ENCODE results near the gene RBM28. TPM values are rescaled to one million over a fixed set of nuclear protein-coding genes. Genes with fewer than 3 reads are reported as not detected.

The RBM28 gene
- polyA plus RNA-seq, 6 donors from 2014 or later: 0.03 to 10.2 (median 5.5) TPM

GRCh38 chr7:128351296-128352152 is 7.8 kb upstream of the RBM28 start:
- H3K4me3 Mint-ChIP-seq: peak overlapping the region in 4 of 8 donors; percentile 25 to 67 (median 56)
- H3K9me3 Mint-ChIP-seq: no peaks in the 10 kb centered on the region
- H3K27me3 Mint-ChIP-seq: peaks cover 42 to 72% (median 67%) of the 10 kb centered on the region in 3 donors
- H3K27ac Mint-ChIP-seq: no peak overlapping the region
- ATAC-seq (ENCODE audit: low read depth in 2 of 2): peak; percentile 45 to 47
- H3K36me3 Mint-ChIP-seq: peaks cover 0 to 10% of the 10 kb centered on the region in 2 donors
- no peak for DNase-seq
- peaks cover 3 to 5% (median 4%) of the 10 kb centered on the region in 3 donors for H3K4me1 Mint-ChIP-seq

GRCh38 chr7:128350708-128351295 is 7.1 kb upstream of the RBM28 start:
- Mint-ChIP-seq H3K27ac (no peak overlapping the region), H3K9me3 (no peaks in the 10 kb centered on the region), H3K36me3 (peaks cover 0 to 10% of the 10 kb centered on the region in 2 donors), H3K4me3 (peak overlapping the region in 7 of 8 donors; percentile 20 to 80 (median 61)), H3K27me3 (peaks cover 41 to 68% (median 64%) of the 10 kb centered on the region in 3 donors), H3K4me1 (peaks cover 3 to 5% (median 4%) of the 10 kb centered on the region in 3 donors)
- ATAC-seq (ENCODE audit: low read depth in 2 of 2) (no peak), DNase-seq (no peak)

GRCh38 chr7:128349466-128349825 is 5.7 kb upstream of the RBM28 start:
- no peaks in the 10 kb centered on the region for H3K9me3 Mint-ChIP-seq
- H3K36me3 Mint-ChIP-seq: peaks cover 0 to 10% of the 10 kb centered on the region in 2 donors
- no peak for DNase-seq
- H3K27me3 Mint-ChIP-seq: peaks cover 33 to 58% (median 56%) of the 10 kb centered on the region in 3 donors
- peak overlapping the region in 3 of 8 donors; percentile 57 to 74 (median 69) for H3K4me3 Mint-ChIP-seq
- H3K27ac Mint-ChIP-seq: no peak overlapping the region
- ATAC-seq (ENCODE audit: low read depth in 2 of 2): no peak
- H3K4me1 Mint-ChIP-seq: peaks cover 3 to 5% (median 4%) of the 10 kb centered on the region in 3 donors

GRCh38 chr7:128347647-128348097 is 4.0 kb upstream of the RBM28 start:
- Mint-ChIP-seq H3K36me3 (peaks cover 0 to under 1% of the 10 kb centered on the region in 2 donors), H3K27me3 (peaks cover 19 to 41% (median 38%) of the 10 kb centered on the region in 3 donors), H3K27ac (peak overlapping the region in 1 of 6 donors; percentile 50), H3K4me3 (peak overlapping the region in 1 of 8 donors; percentile 55), H3K4me1 (peaks cover 5 to 11% (median 6%) of the 10 kb centered on the region in 3 donors), H3K9me3 (no peaks in the 10 kb centered on the region)
- DNase-seq: no peak
- ATAC-seq (ENCODE audit: low read depth in 2 of 2): no peak

GRCh38 chr7:128344431-128344774 is 695 bp upstream of the RBM28 start:
- Mint-ChIP-seq H3K27me3 (peaks cover 13 to 22% (median 21%) of the 10 kb centered on the region in 3 donors), H3K36me3 (no peaks in the 10 kb centered on the region), H3K9me3 (no peaks in the 10 kb centered on the region), H3K4me1 (peaks cover 9 to 33% (median 15%) of the 10 kb centered on the region in 3 donors), H3K4me3 (peak overlapping the region in 5 of 8 donors; percentile 47 to 99 (median 68)), H3K27ac (no peak overlapping the region)
- no peak for DNase-seq
- no peak for ATAC-seq (ENCODE audit: low read depth in 2 of 2)

GRCh38 chr7:128341733-128342132 is 2.0 kb downstream of the RBM28 start:
- no peaks in the 10 kb centered on the region for H3K27me3 Mint-ChIP-seq
- peaks cover 6 to 7% of the 10 kb centered on the region in 2 donors for H3K36me3 Mint-ChIP-seq
- H3K4me1 Mint-ChIP-seq: peaks cover 9 to 33% (median 15%) of the 10 kb centered on the region in 3 donors
- no peak overlapping the region for H3K27ac Mint-ChIP-seq
- peak overlapping the region in 5 of 8 donors; percentile 94 to 99 (median 97) for H3K4me3 Mint-ChIP-seq
- DNase-seq (no peak), ATAC-seq (ENCODE audit: low read depth in 2 of 2) (no peak)
- no peaks in the 10 kb centered on the region for H3K9me3 Mint-ChIP-seq

GRCh38 chr7:128335730-128336129 is 8.0 kb downstream of the RBM28 start:
- ATAC-seq (ENCODE audit: low read depth in 2 of 2): no peak
- Mint-ChIP-seq H3K27me3 (no peaks in the 10 kb centered on the region), H3K4me1 (peaks cover 0 to 6% (median 5%) of the 10 kb centered on the region in 3 donors), H3K36me3 (peaks cover 30% of the 10 kb centered on the region in 2 donors), H3K27ac (no peak overlapping the region), H3K9me3 (no peaks in the 10 kb centered on the region), H3K4me3 (no peak overlapping the region)
- DNase-seq: no peak

GRCh38 chr7:128324368-128324680 is 19.4 kb downstream of the RBM28 start:
- Mint-ChIP-seq H3K4me3 (no peak overlapping the region), H3K9me3 (no peaks in the 10 kb centered on the region), H3K4me1 (peaks cover 0 to 4% (median 0%) of the 10 kb centered on the region in 3 donors), H3K36me3 (peaks cover 23 to 26% of the 10 kb centered on the region in 2 donors), H3K27me3 (no peaks in the 10 kb centered on the region), H3K27ac (no peak overlapping the region)
- ATAC-seq (ENCODE audit: low read depth in 2 of 2): no peak
- DNase-seq: no peak

- Mint-ChIP-seq H3K4me3 (no peak overlapping the region), H3K4me1 (peaks cover 0 to 8% (median 0%) of the 10 kb centered on the region in 3 donors), H3K36me3 (peaks cover 27 to 32% of the 10 kb centered on the region in 2 donors), H3K9me3 (no peaks in the 10 kb centered on the region), H3K27me3 (no peaks in the 10 kb centered on the region), H3K27ac (no peak overlapping the region)
- ATAC-seq (ENCODE audit: low read depth in 2 of 2) (no peak), DNase-seq (no peak)
Observed at GRCh38 chr7:128323459-128324367, 20.0 kb downstream of the RBM28 start.

- Mint-ChIP-seq H3K4me1 (peaks cover 0 to 8% (median 0%) of the 10 kb centered on the region in 3 donors), H3K9me3 (no peaks in the 10 kb centered on the region), H3K36me3 (peaks cover 31 to 37% of the 10 kb centered on the region in 2 donors), H3K27me3 (no peaks in the 10 kb centered on the region), H3K27ac (no peak overlapping the region), H3K4me3 (no peak overlapping the region)
- DNase-seq (no peak), ATAC-seq (ENCODE audit: low read depth in 2 of 2) (no peak)
Observed at GRCh38 chr7:128323040-128323439, 20.7 kb downstream of the RBM28 start.

GRCh38 chr7:128322040-128322643 is 21.6 kb downstream of the RBM28 start:
- Mint-ChIP-seq H3K9me3 (no peaks in the 10 kb centered on the region), H3K4me3 (no peak overlapping the region), H3K27ac (no peak overlapping the region), H3K36me3 (peaks cover 38 to 46% of the 10 kb centered on the region in 2 donors), H3K27me3 (no peaks in the 10 kb centered on the region), H3K4me1 (peaks cover 0 to 8% (median 0%) of the 10 kb centered on the region in 3 donors)
- DNase-seq: no peak
- ATAC-seq (ENCODE audit: low read depth in 2 of 2): no peak

GRCh38 chr7:128321044-128321422 is 22.7 kb downstream of the RBM28 start:
- Mint-ChIP-seq H3K27ac (no peak overlapping the region), H3K36me3 (peaks cover 41 to 50% of the 10 kb centered on the region in 2 donors), H3K4me3 (no peak overlapping the region), H3K4me1 (peaks cover 0 to 8% (median 0%) of the 10 kb centered on the region in 3 donors), H3K27me3 (no peaks in the 10 kb centered on the region), H3K9me3 (no peaks in the 10 kb centered on the region)
- ATAC-seq (ENCODE audit: low read depth in 2 of 2) (no peak), DNase-seq (no peak)

GRCh38 chr7:128318691-128319090 is 25.0 kb downstream of the RBM28 start:
- Mint-ChIP-seq H3K4me3 (no peak overlapping the region), H3K4me1 (peaks cover 0 to 8% (median 0%) of the 10 kb centered on the region in 3 donors), H3K27me3 (no peaks in the 10 kb centered on the region), H3K36me3 (peaks cover 45 to 52% of the 10 kb centered on the region in 2 donors), H3K9me3 (no peaks in the 10 kb centered on the region), H3K27ac (peak overlapping the region in 1 of 6 donors; percentile 1)
- DNase-seq (no peak), ATAC-seq (ENCODE audit: low read depth in 2 of 2) (no peak)

Measured in naive B cell (primary cell).